Peyer's patch (tissue), 4 donors: ENCODE results near the gene DYRK1A.

Source experiments
- POLR2A ChIP-seq, 2 donors: fragments of 450-650 bp; IDR thresholded peaks; one replicate each; pipeline ENCODE4 v1.5.1; 2017; ENCODE audit warnings: antibody characterized with exemption in 2 of 2, mild to moderate bottlenecking in 2 of 2, moderate library complexity in 2 of 2
- TF ChIP-seq, protein P1 (sequence below), 6 experiments: fragments of 450-650 bp in 4 of 6; fragments of 200-600 bp in 2 of 6; sonication (generic) in 1 of 6; IDR thresholded peaks; one replicate each; pipeline ENCODE4 v1.5.1; 2017 to 2019; ENCODE audit warnings: antibody characterized with exemption in 6 of 6, mild to moderate bottlenecking in 3 of 6, moderate library complexity in 1 of 6

DNA sequence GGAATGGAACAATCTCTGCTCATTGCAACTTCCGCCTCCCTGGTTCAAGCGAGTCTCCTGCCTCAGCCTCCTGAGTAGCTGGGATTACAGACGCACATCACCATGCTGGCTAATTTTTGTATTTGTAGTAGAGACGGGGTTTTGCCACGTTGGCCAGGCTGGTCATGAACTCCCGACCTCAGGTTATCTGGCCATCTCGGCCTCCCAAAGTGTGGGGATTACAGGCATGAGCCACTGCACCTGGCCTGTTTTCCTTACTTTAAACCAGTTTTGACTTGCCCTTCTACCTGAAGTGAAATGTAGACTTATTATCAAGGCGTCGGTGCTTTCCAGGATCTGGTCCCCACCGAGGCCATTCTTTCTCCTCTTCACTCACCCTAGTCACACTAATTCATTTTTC, 141.8 kb downstream of the DYRK1A start:
- TF ChIP-seq, protein P1, sequence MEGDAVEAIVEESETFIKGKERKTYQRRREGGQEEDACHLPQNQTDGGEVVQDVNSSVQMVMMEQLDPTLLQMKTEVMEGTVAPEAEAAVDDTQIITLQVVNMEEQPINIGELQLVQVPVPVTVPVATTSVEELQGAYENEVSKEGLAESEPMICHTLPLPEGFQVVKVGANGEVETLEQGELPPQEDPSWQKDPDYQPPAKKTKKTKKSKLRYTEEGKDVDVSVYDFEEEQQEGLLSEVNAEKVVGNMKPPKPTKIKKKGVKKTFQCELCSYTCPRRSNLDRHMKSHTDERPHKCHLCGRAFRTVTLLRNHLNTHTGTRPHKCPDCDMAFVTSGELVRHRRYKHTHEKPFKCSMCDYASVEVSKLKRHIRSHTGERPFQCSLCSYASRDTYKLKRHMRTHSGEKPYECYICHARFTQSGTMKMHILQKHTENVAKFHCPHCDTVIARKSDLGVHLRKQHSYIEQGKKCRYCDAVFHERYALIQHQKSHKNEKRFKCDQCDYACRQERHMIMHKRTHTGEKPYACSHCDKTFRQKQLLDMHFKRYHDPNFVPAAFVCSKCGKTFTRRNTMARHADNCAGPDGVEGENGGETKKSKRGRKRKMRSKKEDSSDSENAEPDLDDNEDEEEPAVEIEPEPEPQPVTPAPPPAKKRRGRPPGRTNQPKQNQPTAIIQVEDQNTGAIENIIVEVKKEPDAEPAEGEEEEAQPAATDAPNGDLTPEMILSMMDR (IDR thresholded peaks at IDR 0.05) = no peak
- TF ChIP-seq POLR2A (IDR thresholded peaks at IDR 0.05) = no peak
